A673 (cell line): ENCODE measurements around the gene FOXD3. TPM values are rescaled to one million over a fixed set of nuclear protein-coding genes. Genes with fewer than 3 reads are reported as not detected.

Experiments
- Bru-seq: library from RNA; stranded (reverse); fragments of 400-500 nt; gene quantifications from one replicate; lab custom pipeline; 2021; lab: Mats Ljungman, UMichigan
- BruChase-seq, 2 experiments: library from RNA; stranded (reverse); fragments of 400-500 nt; gene quantifications; one replicate each; lab custom pipeline; 2021; lab: Mats Ljungman, UMichigan
- BruUV-seq: library from RNA; stranded (reverse); fragments of 400-500 nt; replicated peaks from 2 replicates; lab custom pipeline; 2021; lab: Mats Ljungman, UMichigan
- CTCF ChIA-PET: fragments of 300-600 bp; sonication (Branson Sonifier 250); formaldehyde crosslinking; loops from one replicate; lab custom pipeline; 2022; ENCODE audit warnings: antibody characterized with exemption; lab: Charles Lee
- POLR2A ChIA-PET: fragments of 300-600 bp; sonication (Branson Sonifier 250); formaldehyde crosslinking; loops from one replicate; lab custom pipeline; 2022; ENCODE audit warnings: antibody characterized with exemption; ENCODE audit not compliant: low non-redundant PET; lab: Charles Lee
- DNase-seq: peaks from one replicate; pipeline ENCODE4 v3.0.0-alpha.2; 2015; ENCODE audit warnings: low spot score
- H3K27ac ChIP-seq: fragments of 200-600 bp; sonication (generic); 2 replicates; pipeline ENCODE4 v1.5.1; 2016; ENCODE audit warnings: mixed run types, low read depth, mild to moderate bottlenecking, mixed read lengths, antibody characterized with exemption, low read length; ENCODE audit not compliant: poor library complexity, severe bottlenecking
- H3K27me3 ChIP-seq: fragments of 200-600 bp; sonication (generic); replicated peaks from 2 replicates; pipeline ENCODE4 v1.6.1; 2017; ENCODE audit warnings: mixed run types, low read depth, mild to moderate bottlenecking, mixed read lengths, antibody characterized with exemption, low read length; ENCODE audit not compliant: insufficient read depth, poor library complexity
- H3K36me3 ChIP-seq: fragments of 200-600 bp; sonication (generic); 2 replicates; pipeline ENCODE4 v1.6.1; 2016; ENCODE audit warnings: mixed run types, mild to moderate bottlenecking, mixed read lengths, antibody characterized with exemption, low read length; ENCODE audit not compliant: insufficient read depth, poor library complexity, severe bottlenecking
- H3K4me1 ChIP-seq: fragments of 200-600 bp; sonication (generic); 2 replicates; pipeline ENCODE4 v1.6.1; 2017; ENCODE audit warnings: mixed run types, mild to moderate bottlenecking, mixed read lengths, antibody characterized with exemption, low read length; ENCODE audit not compliant: insufficient read depth, poor library complexity, severe bottlenecking
- H3K4me3 ChIP-seq: fragments of 200-600 bp; sonication (generic); 2 replicates; pipeline ENCODE4 v1.5.1; 2016; ENCODE audit warnings: low read depth, mixed run types, mild to moderate bottlenecking, mixed read lengths, low read length; ENCODE audit not compliant: poor library complexity, severe bottlenecking
- H3K9me3 ChIP-seq: fragments of 200-600 bp; sonication (generic); 2 replicates; pipeline ENCODE4 v1.6.1; 2016; ENCODE audit warnings: mixed run types, low read depth, mild to moderate bottlenecking, mixed read lengths, antibody characterized with exemption, low read length; ENCODE audit not compliant: poor library complexity, severe bottlenecking
- EZH2 ChIP-seq: fragments of 200-600 bp; sonication (generic); IDR thresholded peaks from 2 replicates; pipeline ENCODE4 v1.6.1; 2017; ENCODE audit warnings: borderline replicate concordance, low read depth, mild to moderate bottlenecking, mixed read lengths, antibody characterized with exemption, low read length; ENCODE audit not compliant: poor library complexity, severe bottlenecking
- intact Hi-C: fragments of 100-400 bp; cut with micrococcal nuclease; formaldehyde crosslinking; loops from one replicate; pipeline ENCODE4 v1.10.0; 2022; ENCODE audit not compliant: unreplicated experiment
- long read RNA-seq: library from polyadenylated mRNA; stranded (forward); transcript quantifications from one replicate; pipeline ENCODE4 v2.0.0, GENCODE V29; 2022
- total RNA-seq: library from RNA; stranded (reverse); gene quantifications from 2 replicates; pipeline ENCODE4 v1.2.3, GENCODE V29; 2021
- TF ChIP-seq, protein P1 (sequence below): fragments of 300-800, 200-600 bp; sonication (generic); conservative IDR thresholded peaks from 2 replicates; pipeline ENCODE4 v1.5.1; 2017; ENCODE audit warnings: low read depth, mild to moderate bottlenecking, antibody characterized with exemption, low read length, moderate library complexity, mixed read lengths

Gene FOXD3
- total RNA-seq (4.5 and 4.7 TPM in 2 replicates), Bru-seq, nascent RNA (percentile 49 among the genes with signal in this experiment), BruChase-seq, experiment 1, labeled RNA remaining after a 2-hour chase (percentile 44 among the genes with signal in this experiment), BruChase-seq, experiment 2, labeled RNA remaining after a 6-hour chase (percentile 33 among the genes with signal in this experiment)
- long read RNA-seq, transcript FOXD3-201 (1 exons, 2,086 nt) = major isoform, 13 of 13 reads
- long read RNA-seq, partial matches to known transcripts = 0 of 13 reads
- long read RNA-seq, other reads (novel, unspliced or antisense) = 0 of 13 reads

DNA sequence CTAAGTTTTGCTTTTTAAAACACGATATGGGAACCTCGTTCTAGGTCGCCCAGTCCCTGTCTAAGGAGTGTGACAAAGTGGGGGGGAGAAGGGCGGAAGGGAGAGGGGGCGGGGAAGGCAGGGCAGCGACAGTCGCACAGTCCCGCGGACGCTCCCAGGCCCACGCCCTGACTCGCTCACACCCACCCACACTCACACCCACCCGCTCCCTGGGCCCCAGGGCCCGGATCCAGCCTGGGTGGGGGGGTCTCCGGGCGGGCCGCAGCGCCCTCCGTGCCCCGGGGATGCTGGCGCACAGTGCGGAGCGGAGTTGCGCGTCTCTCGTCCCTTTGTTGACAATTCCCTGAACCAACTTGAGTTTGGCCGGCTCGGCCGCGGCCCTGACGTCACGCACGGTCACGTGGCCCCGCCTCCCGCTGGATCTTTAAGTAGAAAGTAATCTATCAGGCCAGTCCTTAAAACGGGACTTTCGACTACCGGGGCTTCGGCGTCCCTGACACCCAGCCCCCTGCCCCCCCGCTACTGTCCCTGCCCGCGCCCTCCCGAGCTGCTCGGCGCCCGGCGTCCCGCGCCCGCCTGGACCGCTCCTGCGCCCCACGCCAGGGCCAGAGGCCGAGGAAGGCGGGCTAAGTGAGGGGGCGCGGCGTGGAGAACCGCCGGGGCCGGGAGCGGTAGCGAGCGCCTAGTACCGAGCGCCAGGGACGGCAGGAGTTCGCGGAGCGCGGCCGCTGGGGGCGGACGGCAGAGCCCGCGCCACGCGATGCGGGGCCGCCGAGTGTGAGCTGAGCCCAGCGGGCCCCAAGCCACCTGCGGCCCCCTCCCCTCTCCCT lies at the start of gene FOXD3:
Gene FOXD3 (plus strand): TSS at position 454 of the 830 bp plus-strand sequence. CDS start 492 bp downstream, outside the sequence.
- no TSS peak for BruUV-seq
- POLR2A ChIA-PET = no interaction called here
- H3K4me3 ChIP-seq = peak within 1 kb of the TSS; percentile 81
- peak within 1 kb of the TSS; percentile 68 for H3K27ac ChIP-seq
- intact Hi-C loops = loop anchor here (5.0 to 10.0 kb wide), 2 partner anchors 212 to 480 kb away; no protein-coding TSS in a partner anchor
- CTCF ChIA-PET = interaction anchor here (1.0 kb wide), 1 partner anchor 132 kb away, joined by 7 read pairs; no protein-coding TSS in a partner anchor
- H3K4me1 ChIP-seq = peaks cover 8% of the 10 kb centered on the region
- H3K27me3 ChIP-seq = peaks cover 23% of the 10 kb centered on the region
- peak; percentile 87 for DNase-seq
- TF ChIP-seq, protein P1, sequence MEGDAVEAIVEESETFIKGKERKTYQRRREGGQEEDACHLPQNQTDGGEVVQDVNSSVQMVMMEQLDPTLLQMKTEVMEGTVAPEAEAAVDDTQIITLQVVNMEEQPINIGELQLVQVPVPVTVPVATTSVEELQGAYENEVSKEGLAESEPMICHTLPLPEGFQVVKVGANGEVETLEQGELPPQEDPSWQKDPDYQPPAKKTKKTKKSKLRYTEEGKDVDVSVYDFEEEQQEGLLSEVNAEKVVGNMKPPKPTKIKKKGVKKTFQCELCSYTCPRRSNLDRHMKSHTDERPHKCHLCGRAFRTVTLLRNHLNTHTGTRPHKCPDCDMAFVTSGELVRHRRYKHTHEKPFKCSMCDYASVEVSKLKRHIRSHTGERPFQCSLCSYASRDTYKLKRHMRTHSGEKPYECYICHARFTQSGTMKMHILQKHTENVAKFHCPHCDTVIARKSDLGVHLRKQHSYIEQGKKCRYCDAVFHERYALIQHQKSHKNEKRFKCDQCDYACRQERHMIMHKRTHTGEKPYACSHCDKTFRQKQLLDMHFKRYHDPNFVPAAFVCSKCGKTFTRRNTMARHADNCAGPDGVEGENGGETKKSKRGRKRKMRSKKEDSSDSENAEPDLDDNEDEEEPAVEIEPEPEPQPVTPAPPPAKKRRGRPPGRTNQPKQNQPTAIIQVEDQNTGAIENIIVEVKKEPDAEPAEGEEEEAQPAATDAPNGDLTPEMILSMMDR = no peak
- TF ChIP-seq EZH2 = no peak
- no peaks in the 10 kb centered on the region for H3K36me3 ChIP-seq
- H3K9me3 ChIP-seq = no peaks in the 10 kb centered on the region

DNA sequence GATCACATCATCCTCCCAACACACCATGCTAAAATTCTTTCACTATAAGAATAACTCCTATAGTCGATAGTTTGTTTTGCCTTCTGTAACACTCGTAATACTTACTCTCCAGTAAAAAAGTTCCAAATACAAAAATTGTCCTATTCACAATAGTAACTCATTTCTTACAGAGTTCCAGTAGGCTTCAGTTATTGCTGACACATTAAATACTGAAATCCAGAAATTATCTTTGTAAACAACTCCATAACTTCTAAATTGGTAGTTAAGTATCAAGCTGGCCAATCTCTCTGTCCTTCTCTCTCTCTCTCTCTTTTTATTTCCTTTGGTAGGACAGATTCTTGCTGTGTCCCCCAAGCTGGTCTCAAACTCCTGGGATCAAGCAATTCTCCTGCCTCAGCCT lies 49.6 kb upstream of the FOXD3 start:
- no TSS peak for BruUV-seq
- no peaks in the 10 kb centered on the region for H3K36me3 ChIP-seq
- DNase-seq = no peak
- intact Hi-C loops = no loop called here
- CTCF ChIA-PET = no interaction called here
- no peak overlapping the region for H3K27ac ChIP-seq
- H3K27me3 ChIP-seq = no peaks in the 10 kb centered on the region
- TF ChIP-seq EZH2 = no peak
- TF ChIP-seq, protein P1 = no peak
- H3K9me3 ChIP-seq = no peaks in the 10 kb centered on the region
- H3K4me1 ChIP-seq = peaks cover 37% of the 10 kb centered on the region
- POLR2A ChIA-PET = no interaction called here
- no peak overlapping the region for H3K4me3 ChIP-seq

DNA sequence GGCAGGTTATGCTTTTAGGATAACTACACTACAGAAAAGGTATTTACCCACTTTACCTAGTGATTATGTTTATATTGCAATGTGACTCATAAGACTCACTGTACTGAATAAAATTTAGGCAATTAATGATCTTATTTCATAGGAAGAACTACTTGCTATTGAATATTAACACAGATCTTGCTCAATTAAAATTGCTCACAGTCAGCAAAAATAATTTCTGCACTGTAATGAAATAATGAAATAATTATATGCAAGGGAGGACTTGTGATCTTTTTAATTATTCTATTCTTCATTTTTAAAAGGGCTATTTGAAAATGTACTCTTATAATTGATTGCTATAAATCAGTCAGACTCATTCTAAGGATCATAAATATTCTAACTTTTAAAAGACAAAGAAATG lies 48.0 kb upstream of the FOXD3 start:
- Histone ChIP-seq H3K4me3 (no peak overlapping the region), H3K4me1 (peaks cover 30% of the 10 kb centered on the region), H3K27me3 (no peaks in the 10 kb centered on the region), H3K36me3 (no peaks in the 10 kb centered on the region), H3K9me3 (no peaks in the 10 kb centered on the region), H3K27ac (no peak overlapping the region)
- CTCF ChIA-PET = no interaction called here
- intact Hi-C loops = no loop called here
- no peak for TF ChIP-seq EZH2
- TF ChIP-seq, protein P1 = no peak
- no TSS peak for BruUV-seq
- POLR2A ChIA-PET = interaction anchor here (0.6 kb wide), 1 partner anchor 16 kb away, joined by 7 read pairs; no protein-coding TSS in a partner anchor
- no peak for DNase-seq
